DOHH2 (cell line): ENCODE data around the gene PLBD2.

ENCODE experiments used
- H3F3A ChIP-seq: fragments of 200-600 bp; sonication (generic), shearing (Covaris generic); 2 replicates; pipeline ENCODE4 v1.6.0; 2016; ENCODE audit warnings: antibody characterized with exemption, mild to moderate bottlenecking; ENCODE audit not compliant: control insufficient read depth, insufficient read depth
- H3K27ac ChIP-seq: fragments of 200-600 bp; sonication (generic); 2 replicates; pipeline ENCODE4 v1.5.1; 2014; ENCODE audit warnings: low read depth, mild to moderate bottlenecking, low read length, moderate library complexity
- H3K27me3 ChIP-seq: fragments of 200-600 bp; sonication (generic); 2 replicates; pipeline ENCODE4 v1.6.1; 2014; ENCODE audit warnings: mild to moderate bottlenecking, low read length, mixed read lengths; ENCODE audit not compliant: control insufficient read depth
- H3K36me3 ChIP-seq: fragments of 200-600 bp; sonication (generic); 2 replicates; pipeline ENCODE4 v1.6.1; 2014; ENCODE audit warnings: mild to moderate bottlenecking, low read length, moderate library complexity, mixed read lengths; ENCODE audit not compliant: control insufficient read depth
- H3K4me1 ChIP-seq: fragments of 200-600 bp; sonication (generic); 2 replicates; pipeline ENCODE4 v1.6.1; 2014; ENCODE audit warnings: mild to moderate bottlenecking, low read length, mixed read lengths; ENCODE audit not compliant: control insufficient read depth
- H3K4me2 ChIP-seq: fragments of 200-600 bp; sonication (generic); 2 replicates; pipeline ENCODE4 v1.6.0; 2014; ENCODE audit warnings: mild to moderate bottlenecking, low read length, moderate library complexity
- H3K4me3 ChIP-seq: fragments of 200-600 bp; sonication (generic); 2 replicates; pipeline ENCODE4 v1.5.1; 2014; ENCODE audit warnings: mild to moderate bottlenecking, low read length, mixed read lengths
- H3K79me2 ChIP-seq: fragments of 200-600 bp; sonication (generic); 2 replicates; pipeline ENCODE4 v1.6.1; 2014; ENCODE audit warnings: mild to moderate bottlenecking, low read length, mixed read lengths; ENCODE audit not compliant: control insufficient read depth
- H3K9me2 ChIP-seq: fragments of 200-600 bp; sonication (generic); replicated peaks from 2 replicates; pipeline ENCODE4 v1.6.1; 2014; ENCODE audit warnings: mild to moderate bottlenecking, low read length, mixed read lengths; ENCODE audit not compliant: control insufficient read depth
- H3K9me3 ChIP-seq: fragments of 200-600 bp; sonication (generic); 2 replicates; pipeline ENCODE4 v1.6.1; 2014; ENCODE audit warnings: antibody characterized with exemption, low read length, mixed read lengths; ENCODE audit not compliant: control insufficient read depth, insufficient read depth
- H4K20me1 ChIP-seq: fragments of 200-600 bp; sonication (generic); 2 replicates; pipeline ENCODE4 v1.6.0; 2014; ENCODE audit warnings: low read depth, mild to moderate bottlenecking, antibody characterized with exemption, low read length, moderate library complexity; ENCODE audit not compliant: control insufficient read depth, insufficient read depth
- CTCF ChIP-seq: fragments of 200-600 bp; sonication (generic); IDR thresholded peaks from one replicate; pipeline ENCODE4 v1.5.1; 2014; ENCODE audit warnings: antibody characterized with exemption, mild to moderate bottlenecking, low read depth, low read length; ENCODE audit not compliant: poor library complexity, severe bottlenecking
- EZH2phosphoT487 ChIP-seq: fragments of 200-600 bp; sonication (generic); IDR thresholded peaks from 2 replicates; pipeline ENCODE4 v1.6.1; 2017; ENCODE audit warnings: borderline replicate concordance, mild to moderate bottlenecking, antibody characterized with exemption, low read length, moderate library complexity, mixed read lengths

Gene PLBD2

DNA sequence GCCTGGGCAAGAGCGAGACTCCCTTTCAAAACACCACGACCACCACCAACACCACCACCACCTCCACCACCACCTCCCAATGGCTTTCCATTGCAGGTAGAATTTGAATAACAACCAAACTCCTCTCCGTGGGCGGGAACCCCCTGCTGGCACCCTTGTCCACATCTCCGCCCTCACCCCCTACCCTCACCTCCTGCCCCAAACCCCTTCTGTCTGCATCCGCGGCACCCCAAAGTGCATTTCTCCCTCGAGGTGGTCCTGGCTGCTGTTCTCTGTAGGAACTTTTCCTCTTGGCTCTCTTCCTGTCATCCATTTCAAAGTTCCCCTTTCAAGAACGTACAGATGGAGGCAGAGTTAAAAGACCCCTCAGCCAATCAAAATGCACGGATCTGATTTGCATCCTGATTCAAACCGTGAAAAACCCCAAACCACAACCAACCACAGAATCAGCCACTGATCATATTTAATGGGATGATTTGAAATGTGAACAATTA, 67.6 kb downstream of the PLBD2 start:
- no peak for TF ChIP-seq CTCF
- TF ChIP-seq EZH2phosphoT487: no peak
- Histone ChIP-seq H3K4me1 (peaks cover 24% of the 10 kb centered on the region), H3K9me2 (no peaks in the 10 kb centered on the region), H3K36me3 (no peaks in the 10 kb centered on the region), H3K27me3 (peaks cover 44% of the 10 kb centered on the region), H3K4me3 (peak overlapping the region; percentile 30; the same call in 1 of the 2 replicates), H3K4me2 (peak overlapping the region; percentile 64), H3K79me2 (no peaks in the 10 kb centered on the region), H3K27ac (no peak overlapping the region), H3K9me3 (peaks cover 3% of the 10 kb centered on the region; the same call in 1 of the 2 replicates), H3F3A (no peaks in the 10 kb centered on the region), H4K20me1 (no peaks in the 10 kb centered on the region)

- no peaks in the 10 kb centered on the region for H3F3A ChIP-seq
- peaks cover 3% of the 10 kb centered on the region; the same call in 1 of the 2 replicates for H3K9me3 ChIP-seq
- H3K9me2 ChIP-seq: no peaks in the 10 kb centered on the region
- TF ChIP-seq CTCF: no peak
- no peak for TF ChIP-seq EZH2phosphoT487
- peaks cover 36% of the 10 kb centered on the region for H3K27me3 ChIP-seq
- no peak overlapping the region for H3K4me3 ChIP-seq
- peaks cover 14% of the 10 kb centered on the region for H3K4me1 ChIP-seq
- H3K27ac ChIP-seq: no peak overlapping the region
- no peaks in the 10 kb centered on the region for H3K36me3 ChIP-seq
- no peaks in the 10 kb centered on the region for H3K79me2 ChIP-seq
- no peaks in the 10 kb centered on the region for H4K20me1 ChIP-seq
- no peak overlapping the region for H3K4me2 ChIP-seq
Observed at GRCh38 chr12:113427882-113428281, 69.5 kb downstream of the PLBD2 start.

DNA sequence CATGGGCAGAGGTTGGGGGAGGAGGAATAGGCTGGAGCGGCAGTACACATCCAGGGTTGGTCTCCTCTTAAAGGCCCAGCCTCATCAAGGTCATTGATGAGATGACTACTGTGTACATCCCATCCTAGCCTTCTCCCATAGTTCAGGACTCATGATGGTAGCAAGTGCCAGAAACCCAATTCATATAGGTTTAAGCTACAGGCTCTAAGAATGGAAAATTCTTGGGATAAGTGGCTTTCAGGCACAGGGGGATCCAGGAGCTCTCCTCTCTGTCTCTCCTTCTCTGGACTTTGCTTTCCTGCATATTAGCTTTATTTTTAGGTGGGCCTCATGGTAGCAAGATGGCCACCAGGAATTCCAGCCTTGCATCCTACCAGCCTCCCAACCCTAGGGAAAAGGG, 70.1 kb downstream of the PLBD2 start:
- H3K36me3 ChIP-seq: no peaks in the 10 kb centered on the region
- H3K79me2 ChIP-seq: no peaks in the 10 kb centered on the region
- H4K20me1 ChIP-seq: no peaks in the 10 kb centered on the region
- peaks cover 3% of the 10 kb centered on the region; the same call in 1 of the 2 replicates for H3K9me3 ChIP-seq
- H3F3A ChIP-seq: no peaks in the 10 kb centered on the region
- no peak overlapping the region for H3K4me3 ChIP-seq
- H3K27ac ChIP-seq: no peak overlapping the region
- H3K9me2 ChIP-seq: no peaks in the 10 kb centered on the region
- peaks cover 30% of the 10 kb centered on the region for H3K27me3 ChIP-seq
- TF ChIP-seq CTCF (no peak), EZH2phosphoT487 (no peak)
- H3K4me2 ChIP-seq: no peak overlapping the region
- H3K4me1 ChIP-seq: peaks cover 14% of the 10 kb centered on the region
